ENCODE measurements around the gene CDYL2.

The CDYL2 gene

GRCh38 chr16:80689487-80689886, 114.9 kb downstream of the CDYL2 start:
- H3K36me3 ChIP-seq (ENCODE audit: insufficient read depth, low read length), result no peaks in the 10 kb centered on the region
- no peak for TF ChIP-seq POLR2AphosphoS5 (IDR thresholded peaks at IDR 0.05; ENCODE audit: borderline replicate concordance, low read depth, low read length)
- TF ChIP-seq EZH2 (IDR thresholded peaks at IDR 0.05), result no peak
- no peak for TF ChIP-seq FOXP2 (optimal IDR thresholded peaks at IDR 0.05; ENCODE audit: control extremely low read depth, extremely low read length, insufficient read depth)
- H3K4me3 ChIP-seq, result no peak overlapping the region
- no peak overlapping the region for H3K27ac ChIP-seq
- no peak for DNase-seq (ENCODE audit: low read depth, low spot score)
- H3K9ac ChIP-seq (ENCODE audit: insufficient read length), result no peak overlapping the region
- no peaks in the 10 kb centered on the region for H3K9me3 ChIP-seq (ENCODE audit: low read depth, low read length)

DNA sequence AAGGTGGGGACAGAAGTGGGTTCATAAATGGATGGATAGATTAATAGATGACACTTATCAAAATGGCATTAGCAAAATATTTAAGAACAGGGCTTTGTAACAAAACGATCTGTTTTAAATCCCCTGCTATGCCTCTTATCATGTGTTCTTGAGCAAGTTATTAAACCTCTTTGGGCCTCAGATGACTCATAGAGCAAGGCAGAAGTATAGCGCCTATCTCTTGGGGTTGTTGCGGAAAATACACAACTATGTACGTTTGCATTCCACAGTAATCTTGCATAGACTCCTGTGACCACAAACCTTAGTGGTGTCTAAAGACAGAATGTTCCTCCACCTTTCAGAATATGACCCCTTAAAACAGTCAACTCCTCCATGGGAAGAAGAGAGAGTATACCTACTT, 116.8 kb downstream of the CDYL2 start:
- no peak overlapping the region for H3K27ac ChIP-seq
- no peaks in the 10 kb centered on the region for H3K9me3 ChIP-seq (ENCODE audit: low read depth, low read length)
- DNase-seq (ENCODE audit: low read depth, low spot score), result no peak
- H3K4me3 ChIP-seq, result no peak overlapping the region
- TF ChIP-seq FOXP2 (optimal IDR thresholded peaks at IDR 0.05; ENCODE audit: control extremely low read depth, extremely low read length, insufficient read depth), result no peak
- no peak for TF ChIP-seq POLR2AphosphoS5 (IDR thresholded peaks at IDR 0.05; ENCODE audit: borderline replicate concordance, low read depth, low read length)
- TF ChIP-seq EZH2 (IDR thresholded peaks at IDR 0.05), result no peak
- H3K36me3 ChIP-seq (ENCODE audit: insufficient read depth, low read length), result no peaks in the 10 kb centered on the region
- no peak overlapping the region for H3K9ac ChIP-seq (ENCODE audit: insufficient read length)

GRCh38 chr16:80684906-80685305, 119.5 kb downstream of the CDYL2 start:
- no peak for TF ChIP-seq FOXP2 (optimal IDR thresholded peaks at IDR 0.05; ENCODE audit: control extremely low read depth, extremely low read length, insufficient read depth)
- TF ChIP-seq EZH2 (IDR thresholded peaks at IDR 0.05), result no peak
- no peak for TF ChIP-seq POLR2AphosphoS5 (IDR thresholded peaks at IDR 0.05; ENCODE audit: borderline replicate concordance, low read depth, low read length)
- no peaks in the 10 kb centered on the region for H3K36me3 ChIP-seq (ENCODE audit: insufficient read depth, low read length)
- no peak for DNase-seq (ENCODE audit: low read depth, low spot score)
- H3K4me3 ChIP-seq, result no peak overlapping the region
- no peak overlapping the region for H3K9ac ChIP-seq (ENCODE audit: insufficient read length)
- H3K9me3 ChIP-seq (ENCODE audit: low read depth, low read length), result no peaks in the 10 kb centered on the region
- H3K27ac ChIP-seq, result no peak overlapping the region

DNA sequence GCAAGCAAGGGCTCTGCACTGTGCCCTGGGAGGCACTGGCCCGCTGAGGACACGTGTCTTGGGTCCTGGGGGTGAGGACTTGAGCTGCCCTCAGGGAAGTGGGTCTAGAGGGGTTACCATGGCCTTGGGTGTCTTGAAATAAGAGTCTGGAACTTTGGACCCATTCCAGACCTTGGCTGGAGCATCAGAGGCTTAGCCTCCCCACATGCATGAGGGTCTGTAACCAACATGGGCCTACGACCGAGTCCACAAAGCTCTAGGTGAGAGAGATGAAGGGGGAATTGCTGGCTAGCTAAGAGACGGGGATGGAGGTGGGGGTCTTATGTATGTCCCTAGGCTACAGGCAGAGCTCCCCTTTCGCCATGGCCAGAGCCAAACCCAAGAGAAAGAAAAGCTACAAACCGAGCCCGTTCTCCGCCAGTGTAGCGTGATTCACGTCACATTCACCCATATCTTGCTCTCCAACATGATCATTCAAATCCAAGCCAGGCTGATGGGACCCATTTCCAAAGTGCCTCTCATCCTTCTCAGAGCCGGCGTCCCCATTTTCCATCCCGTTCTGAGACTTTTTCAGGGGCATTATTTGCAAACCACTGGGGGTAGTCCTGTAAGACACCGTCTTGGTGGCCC, 120.1 kb downstream of the CDYL2 start:
- TF ChIP-seq EZH2 (IDR thresholded peaks at IDR 0.05), result no peak
- no peak for TF ChIP-seq POLR2AphosphoS5 (IDR thresholded peaks at IDR 0.05; ENCODE audit: borderline replicate concordance, low read depth, low read length)
- no peak for TF ChIP-seq FOXP2 (optimal IDR thresholded peaks at IDR 0.05; ENCODE audit: control extremely low read depth, extremely low read length, insufficient read depth)
- no peak overlapping the region for H3K4me3 ChIP-seq
- no peaks in the 10 kb centered on the region for H3K9me3 ChIP-seq (ENCODE audit: low read depth, low read length)
- no peak overlapping the region for H3K27ac ChIP-seq
- no peak overlapping the region for H3K9ac ChIP-seq (ENCODE audit: insufficient read length)
- no peaks in the 10 kb centered on the region for H3K36me3 ChIP-seq (ENCODE audit: insufficient read depth, low read length)
- DNase-seq (ENCODE audit: low read depth, low spot score), result no peak

DNA sequence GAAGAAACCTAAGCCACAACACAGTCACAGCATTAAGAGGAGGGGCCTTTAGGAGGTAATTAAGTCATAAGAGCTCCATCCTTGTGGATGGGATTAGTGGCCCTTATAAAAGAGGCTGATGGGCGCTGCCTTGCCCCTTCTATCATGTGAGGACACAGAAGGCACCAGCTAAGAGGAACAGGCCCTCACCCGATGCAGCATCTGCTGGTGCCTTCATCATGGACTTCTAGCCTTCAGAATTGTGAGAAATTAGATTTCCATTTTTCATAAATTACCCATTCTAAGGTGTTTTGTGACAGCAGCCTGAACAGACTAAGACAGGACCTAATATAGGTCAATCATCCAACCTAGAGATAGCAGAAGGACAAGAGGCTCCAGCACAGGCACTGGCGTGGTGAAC, 120.8 kb downstream of the CDYL2 start:
- Histone ChIP-seq H3K9me3 (ENCODE audit: low read depth, low read length) (no peaks in the 10 kb centered on the region), H3K9ac (ENCODE audit: insufficient read length) (no peak overlapping the region), H3K27ac (no peak overlapping the region), H3K4me3 (no peak overlapping the region), H3K36me3 (ENCODE audit: insufficient read depth, low read length) (no peaks in the 10 kb centered on the region)
- TF ChIP-seq POLR2AphosphoS5 (IDR thresholded peaks at IDR 0.05; ENCODE audit: borderline replicate concordance, low read depth, low read length) (no peak), EZH2 (IDR thresholded peaks at IDR 0.05) (no peak), FOXP2 (optimal IDR thresholded peaks at IDR 0.05; ENCODE audit: control extremely low read depth, extremely low read length, insufficient read depth) (no peak)
- no peak for DNase-seq (ENCODE audit: low read depth, low spot score)

GRCh38 chr16:80682421-80683070, 121.9 kb downstream of the CDYL2 start:
- H3K4me3 ChIP-seq, result no peak overlapping the region
- no peaks in the 10 kb centered on the region for H3K36me3 ChIP-seq (ENCODE audit: insufficient read depth, low read length)
- no peaks in the 10 kb centered on the region for H3K9me3 ChIP-seq (ENCODE audit: low read depth, low read length)
- H3K27ac ChIP-seq, result no peak overlapping the region
- DNase-seq (ENCODE audit: low read depth, low spot score), result no peak
- no peak for TF ChIP-seq EZH2 (IDR thresholded peaks at IDR 0.05)
- no peak for TF ChIP-seq FOXP2 (optimal IDR thresholded peaks at IDR 0.05; ENCODE audit: control extremely low read depth, extremely low read length, insufficient read depth)
- no peak for TF ChIP-seq POLR2AphosphoS5 (IDR thresholded peaks at IDR 0.05; ENCODE audit: borderline replicate concordance, low read depth, low read length)
- H3K9ac ChIP-seq (ENCODE audit: insufficient read length), result no peak overlapping the region

DNA sequence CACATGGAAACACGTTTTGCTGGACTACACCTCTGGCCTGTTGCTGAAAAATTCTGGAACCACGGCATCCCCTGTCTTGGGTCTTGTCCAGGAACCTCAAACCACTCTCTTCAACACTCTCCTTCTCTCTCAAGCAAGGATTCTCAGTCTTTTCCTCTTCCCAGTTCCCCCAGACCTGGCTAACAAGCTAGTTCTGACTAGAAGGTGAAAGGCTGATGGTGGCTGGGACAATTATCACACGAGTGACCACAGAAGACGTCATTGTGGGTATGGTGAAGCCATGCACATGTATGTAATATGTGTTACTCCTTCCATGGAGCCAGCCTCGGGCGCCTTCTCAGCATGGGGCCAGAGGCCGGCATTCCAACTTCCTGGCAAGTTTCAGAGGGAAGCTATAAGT, 123.0 kb downstream of the CDYL2 start:
- Histone ChIP-seq H3K27ac (no peak overlapping the region), H3K4me3 (no peak overlapping the region), H3K9ac (ENCODE audit: insufficient read length) (no peak overlapping the region), H3K36me3 (ENCODE audit: insufficient read depth, low read length) (no peaks in the 10 kb centered on the region), H3K9me3 (ENCODE audit: low read depth, low read length) (no peaks in the 10 kb centered on the region)
- TF ChIP-seq FOXP2 (optimal IDR thresholded peaks at IDR 0.05; ENCODE audit: control extremely low read depth, extremely low read length, insufficient read depth) (no peak), POLR2AphosphoS5 (IDR thresholded peaks at IDR 0.05; ENCODE audit: borderline replicate concordance, low read depth, low read length) (no peak), EZH2 (IDR thresholded peaks at IDR 0.05) (no peak)
- DNase-seq (ENCODE audit: low read depth, low spot score), result no peak

DNA sequence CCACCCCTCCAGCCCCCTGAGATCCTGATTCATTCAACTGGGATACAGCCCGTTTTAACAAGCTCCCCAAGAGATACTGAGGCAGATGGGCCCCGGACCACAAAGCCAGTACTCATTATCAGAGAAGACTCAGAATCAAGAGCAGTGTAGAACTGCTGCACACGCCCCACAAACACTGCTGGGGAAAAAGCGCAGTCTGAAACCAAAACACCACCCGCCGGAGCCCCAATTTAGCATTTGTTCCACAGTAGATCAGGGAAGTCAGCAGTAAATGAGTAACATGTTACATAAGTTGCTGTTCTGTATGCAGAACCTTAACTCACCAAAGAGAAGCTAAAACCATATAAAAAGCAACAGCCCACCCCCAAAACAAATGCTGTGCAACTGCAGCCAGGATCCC, 123.6 kb downstream of the CDYL2 start:
- TF ChIP-seq FOXP2 (optimal IDR thresholded peaks at IDR 0.05; ENCODE audit: control extremely low read depth, extremely low read length, insufficient read depth) (no peak), EZH2 (IDR thresholded peaks at IDR 0.05) (no peak), POLR2AphosphoS5 (IDR thresholded peaks at IDR 0.05; ENCODE audit: borderline replicate concordance, low read depth, low read length) (no peak)
- no peaks in the 10 kb centered on the region for H3K9me3 ChIP-seq (ENCODE audit: low read depth, low read length)
- H3K4me3 ChIP-seq, result no peak overlapping the region
- H3K36me3 ChIP-seq (ENCODE audit: insufficient read depth, low read length), result no peaks in the 10 kb centered on the region
- no peak for DNase-seq (ENCODE audit: low read depth, low spot score)
- no peak overlapping the region for H3K9ac ChIP-seq (ENCODE audit: insufficient read length)
- H3K27ac ChIP-seq, result no peak overlapping the region
